Limb (tissue), 2 donors: ENCODE measurements around the gene SULT4A1.

Source experiments
- DNase-seq, 2 donors: peaks; one replicate each; pipeline ENCODE4 v3.0.0-alpha.2; 2016; ENCODE audit errors: extremely low spot score in 2 of 2

The SULT4A1 gene

GRCh38 chr22:43812149-43812842 lies 50.0 kb downstream of the SULT4A1 start, which contains the start of gene EFCAB6:
Gene EFCAB6 (minus strand): TSS chr22:43812305. CDS start chr22:43782318, 29,987 bp downstream.
- peak; percentile 95 to 97 for DNase-seq

- DNase-seq, result no peak
These were observed 50.5 kb downstream of the SULT4A1 start for GRCh38 chr22:43811777-43812148.

- no peak for DNase-seq
These were observed 59.3 kb downstream of the SULT4A1 start for GRCh38 chr22:43802897-43803495.

- no peak for DNase-seq
These were observed 61.3 kb downstream of the SULT4A1 start for GRCh38 chr22:43800970-43801369.

GRCh38 chr22:43798492-43798891 lies 63.8 kb downstream of the SULT4A1 start:
- no peak for DNase-seq

GRCh38 chr22:43796567-43796966 lies 65.7 kb downstream of the SULT4A1 start:
- DNase-seq, result peak in 1 of 2 donors; percentile 73

GRCh38 chr22:43795320-43795719 lies 67.0 kb downstream of the SULT4A1 start:
- no peak for DNase-seq

GRCh38 chr22:43792905-43793304 lies 69.4 kb downstream of the SULT4A1 start:
- no peak for DNase-seq

GRCh38 chr22:43789452-43789851 lies 72.9 kb downstream of the SULT4A1 start:
- no peak for DNase-seq

GRCh38 chr22:43783777-43784176 lies 78.5 kb downstream of the SULT4A1 start:
- DNase-seq, result no peak

- DNase-seq, result no peak
These were observed 79.9 kb downstream of the SULT4A1 start for GRCh38 chr22:43782448-43782847.

GRCh38 chr22:43777286-43777685 lies 85.0 kb downstream of the SULT4A1 start:
- DNase-seq, result peak in 1 of 2 donors; percentile 21

- no peak for DNase-seq
These were observed 86.1 kb downstream of the SULT4A1 start for GRCh38 chr22:43776081-43776670.
